Esophagus mucosa (tissue), 1 donor: Measurements from ENCODE around the gene KLHL28. TPM values are rescaled to one million over a fixed set of nuclear protein-coding genes. Genes with fewer than 3 reads are reported as not detected.
"Not testable (repeated sequence)": the region's sequence is repeated elsewhere in the genome, so short reads cannot be mapped to it uniquely, and the experiment has no call there.

Experiments used
- ATAC-seq: fragments of 200-7000 bp; cut with Tn5 transposase; one replicate; pipeline ENCODE4 v1.9.1; 2020
- total RNA-seq: library from RNA; stranded (reverse); gene quantifications from one replicate; pipeline ENCODE4 v1.2.4, GENCODE V29; 2023
- donor health status: DM: yes; HTN: yes; CAD: no.

The KLHL28 gene
- total RNA-seq, 1 donor from 2014 or later = 8.2 TPM

DNA sequence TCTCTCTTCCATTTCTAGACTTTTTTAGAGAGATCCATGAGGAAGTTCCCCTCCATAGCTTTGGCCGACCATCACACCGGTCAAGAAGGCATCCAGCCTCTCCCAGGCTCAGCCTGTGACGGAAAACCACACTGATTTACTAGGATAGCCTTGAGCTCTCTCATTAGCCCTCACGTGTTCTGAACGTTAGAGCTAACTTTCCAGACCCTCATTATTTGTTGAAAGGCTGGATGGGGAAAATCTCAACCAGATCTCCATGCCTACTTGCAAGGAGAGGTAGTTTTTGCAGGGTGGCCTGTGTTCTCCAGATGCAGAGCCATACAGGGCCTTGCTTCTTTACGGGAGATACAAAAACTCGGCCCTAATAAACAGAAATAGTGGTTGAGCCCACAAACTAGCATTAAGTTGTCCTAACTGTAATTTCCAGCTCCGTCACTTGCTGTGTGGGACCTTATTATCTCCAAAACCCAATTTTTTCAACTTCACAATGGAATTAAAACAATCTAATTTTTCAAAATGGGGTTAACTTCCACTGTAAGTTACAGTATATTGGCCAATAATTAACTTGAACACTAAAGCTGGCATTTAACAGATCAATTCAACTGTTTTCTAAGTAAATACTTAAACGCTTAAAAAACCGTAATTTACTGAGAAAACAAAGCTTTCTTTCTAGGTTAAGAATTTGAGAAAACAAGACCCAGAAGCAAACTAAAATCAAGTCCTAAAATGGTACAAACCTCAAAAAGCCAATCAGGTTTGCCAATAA is 65.3 kb downstream of the KLHL28 start:
- ATAC-seq = no peak

DNA sequence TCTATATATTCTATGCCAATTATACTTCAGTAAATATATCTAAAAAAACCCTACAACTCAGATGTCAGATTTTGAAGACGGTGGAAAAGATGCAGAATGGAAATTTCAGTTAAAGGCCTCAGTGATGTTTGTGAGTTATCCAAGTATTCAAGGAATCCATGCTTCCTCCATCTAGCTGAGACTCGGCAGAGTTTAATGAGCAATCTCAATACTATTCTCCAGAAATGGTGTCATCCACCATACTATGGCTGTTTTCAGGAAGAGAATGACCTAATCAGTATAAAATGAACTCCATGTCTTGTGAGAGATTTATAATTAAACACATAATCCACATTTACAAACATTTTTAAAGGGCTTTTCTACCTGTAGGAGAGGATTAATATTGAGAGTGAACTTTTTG is 66.0 kb downstream of the KLHL28 start:
- no peak for ATAC-seq

DNA sequence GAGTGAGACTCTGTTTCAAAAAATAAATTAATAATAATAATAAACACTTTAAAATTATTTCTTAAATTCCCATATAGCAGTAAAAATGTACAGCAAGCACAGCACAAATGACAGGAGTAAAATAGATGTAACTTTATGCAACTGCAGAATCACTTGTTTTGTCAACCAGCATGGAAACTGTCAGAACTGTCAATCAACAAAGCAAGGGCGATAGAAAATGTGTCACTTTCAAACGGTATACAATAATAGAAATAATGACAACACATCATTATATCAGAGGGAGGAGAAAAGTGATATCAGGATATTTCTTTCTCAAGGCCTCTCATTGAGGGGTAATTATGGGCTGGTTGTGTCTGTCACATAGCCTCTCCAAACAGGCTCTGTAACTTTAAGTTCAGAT is 68.2 kb downstream of the KLHL28 start:
- ATAC-seq = no peak

DNA sequence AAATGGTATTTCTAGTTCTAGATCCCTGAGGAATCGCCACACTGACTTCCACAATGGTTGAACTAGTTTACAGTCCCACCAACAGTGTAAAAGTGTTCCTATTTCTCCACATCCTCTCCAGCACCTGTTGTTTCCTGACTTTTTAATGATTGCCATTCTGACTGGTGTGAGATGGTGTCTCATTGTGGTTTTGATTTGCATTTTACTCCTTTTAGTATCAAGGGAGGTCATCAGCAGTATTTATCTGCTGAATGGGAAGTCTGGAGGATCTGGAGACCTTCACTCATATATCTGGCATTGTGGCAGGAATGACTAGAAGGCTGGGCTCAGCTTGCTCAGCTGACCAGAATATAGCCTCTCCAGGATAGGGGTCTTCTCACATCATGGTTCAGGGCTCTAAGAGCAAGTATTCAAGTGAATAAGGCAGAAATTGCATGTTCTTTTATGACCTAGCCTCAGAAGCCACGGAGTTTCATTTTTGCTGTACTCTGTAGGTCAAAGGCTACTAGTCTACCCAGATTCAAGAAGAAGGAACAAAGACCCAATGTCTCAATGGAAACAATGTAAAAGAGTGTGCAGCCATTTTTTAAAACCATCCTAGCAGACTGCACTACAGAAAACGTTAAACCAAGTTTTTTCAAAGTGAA is 69.9 kb downstream of the KLHL28 start:
- ATAC-seq = not testable (repeated sequence)

DNA sequence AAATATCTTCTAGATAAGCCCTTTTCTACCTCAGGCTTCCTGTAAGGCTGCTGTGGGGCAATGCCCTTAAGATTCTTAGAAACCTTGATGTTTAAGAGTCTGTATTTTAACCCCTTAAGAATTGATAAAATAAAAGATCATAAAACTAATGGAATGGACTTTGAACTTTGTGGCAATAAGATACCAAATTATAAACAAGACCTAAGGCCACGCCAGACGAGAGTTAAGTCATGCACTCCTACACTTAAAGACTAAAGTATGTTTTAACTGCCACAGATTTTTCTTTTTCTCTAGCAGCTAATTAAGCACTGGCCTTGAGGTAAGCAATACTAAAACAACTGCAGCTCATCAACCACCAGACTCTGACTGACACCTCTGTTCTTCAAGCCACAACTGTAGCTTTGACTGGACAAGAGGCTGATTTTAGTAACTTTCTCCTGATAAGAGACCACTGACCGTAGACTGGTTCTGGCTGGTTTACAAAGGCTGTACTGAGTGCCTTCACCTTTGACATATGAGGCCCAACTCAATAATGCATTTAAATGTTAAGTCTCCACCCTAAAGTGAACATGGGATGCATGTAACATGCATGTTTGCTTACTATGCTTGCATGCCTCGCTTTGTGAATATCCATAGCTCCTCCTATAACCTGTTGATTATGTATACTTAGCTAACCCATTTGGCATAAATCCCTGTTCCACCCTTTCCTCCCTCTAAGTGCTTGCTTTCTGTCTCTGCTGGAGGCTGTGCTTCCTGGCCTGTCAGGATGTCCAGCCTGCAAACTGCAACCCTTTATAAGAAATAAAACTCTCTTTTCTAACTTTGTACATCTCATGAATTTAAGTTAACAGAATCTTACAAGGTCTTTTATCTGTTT is 71.9 kb downstream of the KLHL28 start:
- no peak for ATAC-seq

DNA sequence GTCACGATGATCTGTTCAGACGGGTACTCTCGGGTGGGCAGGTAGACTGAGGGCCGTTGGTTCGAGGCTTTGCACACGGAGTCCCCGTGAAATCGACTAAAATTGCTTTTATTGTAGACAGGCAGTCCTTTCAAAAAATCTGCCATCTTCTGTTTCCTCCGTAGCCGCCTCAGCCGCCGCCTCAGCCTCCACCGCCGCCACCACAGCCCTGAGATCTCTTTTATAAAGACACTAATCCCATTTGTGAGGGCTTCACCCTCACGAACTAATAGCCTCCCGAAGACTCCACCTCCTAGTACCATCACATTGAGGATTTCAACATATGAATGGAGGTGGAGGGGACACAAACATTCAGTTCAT is 74.2 kb downstream of the KLHL28 start:
- ATAC-seq = no peak

DNA sequence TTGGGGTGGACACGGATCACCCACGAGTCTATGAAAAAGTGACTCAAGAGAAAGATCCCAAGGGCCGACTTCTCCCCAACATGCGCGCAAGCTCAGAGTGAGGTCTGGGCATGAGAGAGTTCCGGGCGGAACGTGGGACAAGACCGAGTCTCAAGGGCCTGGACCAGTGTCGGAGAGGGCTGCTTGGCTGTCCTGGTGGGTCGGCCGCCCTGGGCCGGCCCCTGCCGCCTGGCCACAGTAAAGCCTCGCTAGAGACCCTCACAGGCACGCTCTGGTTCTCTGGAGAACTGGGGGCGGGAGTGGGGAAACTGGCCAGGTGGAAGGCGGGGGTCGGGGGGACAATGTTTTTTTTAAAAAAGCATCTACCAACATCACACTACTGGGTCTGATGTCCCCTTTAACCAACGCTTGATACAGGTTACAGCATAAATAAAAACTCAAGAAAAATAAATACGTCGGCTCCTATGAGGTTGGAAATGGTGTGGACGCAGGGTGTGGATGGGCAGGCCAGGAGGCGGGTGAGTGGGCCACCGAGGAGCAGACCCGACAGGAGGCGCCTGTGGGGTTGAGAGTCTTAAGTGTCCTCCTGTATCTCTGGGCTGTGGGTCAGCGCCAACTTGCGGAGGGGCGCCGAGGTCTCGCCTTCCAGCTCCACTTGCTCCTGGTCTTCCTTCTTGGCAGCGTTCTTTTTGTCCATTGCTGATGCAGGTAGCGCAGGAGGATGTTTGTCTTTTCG is 74.7 kb downstream of the KLHL28 start:
- no peak for ATAC-seq

DNA sequence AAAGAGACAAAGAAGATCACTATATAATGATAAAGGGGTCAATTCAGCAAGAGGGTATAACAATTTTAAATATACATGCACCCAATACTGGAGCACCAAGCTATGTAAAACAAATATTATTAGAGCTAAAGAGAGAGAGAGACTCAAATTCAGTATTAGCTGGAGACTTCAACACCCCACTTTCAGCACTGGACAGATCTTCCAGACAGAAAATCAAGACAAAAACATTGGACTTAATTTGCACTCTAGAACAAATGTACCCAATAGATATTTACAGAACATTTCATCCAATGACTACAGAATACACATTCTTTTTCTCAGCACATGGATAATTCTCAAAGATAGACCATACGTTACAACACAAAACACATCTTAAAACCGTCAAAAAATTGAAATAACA is 81.0 kb downstream of the KLHL28 start:
- ATAC-seq = no peak

Other genes with a start within 250 kb of the KLHL28 start
- 8.8 TPM for gene TOGARAM1, start 243 bp upstream of the KLHL28 start, total RNA-seq
- 14.7 TPM for gene PRPF39, start 122.2 kb upstream of the KLHL28 start, total RNA-seq
- gene FKBP3, start 172.5 kb upstream of the KLHL28 start, total RNA-seq = 45.4 TPM
- 4.9 TPM for gene FANCM, start 174.0 kb upstream of the KLHL28 start, total RNA-seq